GM08714 (cell line): Measurements from ENCODE around the gene F10.
"Not testable (repeated sequence)": the region's sequence is repeated elsewhere in the genome, so short reads cannot be mapped to it uniquely, and the experiment has no call there.

ENCODE experiments used
- H3K4me3 ChIP-seq: fragments of 200-500 bp; sonication (Bioruptor generic); 2 replicates; pipeline ENCODE4 v1.5.1; 2014; ENCODE audit warnings: mild to moderate bottlenecking, low read length, inconsistent platforms
- ZNF274 ChIP-seq: IDR thresholded peaks from 2 replicates; pipeline ENCODE4 v1.6.1; 2012; ENCODE audit warnings: mild to moderate bottlenecking, low read depth, low read length

Gene F10

GRCh38 chr13:113091211-113091771, 31.3 kb upstream of the F10 start:
- H3K4me3 ChIP-seq, result no peak overlapping the region
- no peak for TF ChIP-seq ZNF274

GRCh38 chr13:113091891-113092775, 30.5 kb upstream of the F10 start:
- no peak overlapping the region for H3K4me3 ChIP-seq
- no peak for TF ChIP-seq ZNF274

GRCh38 chr13:113092776-113093579, 29.6 kb upstream of the F10 start:
- no peak overlapping the region for H3K4me3 ChIP-seq
- no peak for TF ChIP-seq ZNF274

GRCh38 chr13:113093580-113094409, 28.8 kb upstream of the F10 start:
- TF ChIP-seq ZNF274, result no peak
- H3K4me3 ChIP-seq, result no peak overlapping the region

GRCh38 chr13:113094410-113094800, 28.2 kb upstream of the F10 start:
- no peak for TF ChIP-seq ZNF274
- H3K4me3 ChIP-seq, result no peak overlapping the region

GRCh38 chr13:113095146-113096051, 27.2 kb upstream of the F10 start:
- no peak for TF ChIP-seq ZNF274
- H3K4me3 ChIP-seq, result no peak overlapping the region

GRCh38 chr13:113096052-113096744, 26.4 kb upstream of the F10 start:
- TF ChIP-seq ZNF274, result no peak
- no peak overlapping the region for H3K4me3 ChIP-seq

GRCh38 chr13:113096745-113097305, 25.8 kb upstream of the F10 start:
- no peak for TF ChIP-seq ZNF274
- no peak overlapping the region for H3K4me3 ChIP-seq

- no peak overlapping the region for H3K4me3 ChIP-seq
- TF ChIP-seq ZNF274, result no peak
These were observed 24.9 kb upstream of the F10 start for GRCh38 chr13:113097651-113098050.

- no peak overlapping the region for H3K4me3 ChIP-seq
- no peak for TF ChIP-seq ZNF274
These were observed 24.4 kb upstream of the F10 start for GRCh38 chr13:113098162-113098732.

- TF ChIP-seq ZNF274, result no peak
- H3K4me3 ChIP-seq, result no peak overlapping the region
These were observed 23.5 kb upstream of the F10 start for GRCh38 chr13:113099142-113099541.

- H3K4me3 ChIP-seq, result not testable (repeated sequence)
These were observed 20.3 kb upstream of the F10 start for GRCh38 chr13:113102302-113102701.

- H3K4me3 ChIP-seq, result no peak overlapping the region
- no peak for TF ChIP-seq ZNF274
These were observed 19.9 kb upstream of the F10 start for GRCh38 chr13:113102727-113103126.
